Gastrocnemius medialis (tissue), 4 donors: Measurements from ENCODE around the gene PRKCQ. TPM values are rescaled to one million over a fixed set of nuclear protein-coding genes. Genes with fewer than 3 reads are reported as not detected.
A peak's percentile ranks its signal among the peaks of the same experiment; 100 is the strongest.

Experiments used
- ATAC-seq, 2 donors: fragments of 150-250 bp; one replicate each; pipeline ENCODE4 v1.9.1; 2016
- DNase-seq, 2 donors: peaks; one replicate each; pipeline ENCODE4 v3.0.0-alpha.2; 2019
- H3K27ac ChIP-seq, 4 donors: fragments of 200-600 bp; sonication (generic); 1 replicate in 1 of 4; 2 replicates in 3 of 4; pipeline ENCODE4 v1.5.1; 2016 to 2018; ENCODE audit warnings: mild to moderate bottlenecking in 2 of 4, moderate library complexity in 1 of 4
- H3K27me3 ChIP-seq, 3 donors: fragments of 200-600 bp; sonication (generic) in 2 of 3; 1 replicate in 1 of 3; 2 replicates in 2 of 3; pipeline versions ENCODE4 v1.5.1 to v1.6.0; 2016 to 2019; ENCODE audit warnings: mild to moderate bottlenecking in 1 of 3, moderate library complexity in 1 of 3
- H3K36me3 ChIP-seq, 2 donors: fragments of 200-600 bp; sonication (generic) in 1 of 2; one replicate each; pipeline ENCODE4 v1.5.1; 2017 to 2018
- H3K4me1 ChIP-seq, 2 donors: fragments of 200-600 bp; sonication (generic) in 1 of 2; one replicate each; pipeline ENCODE4 v1.5.1; 2016 to 2017; ENCODE audit warnings: mild to moderate bottlenecking in 2 of 2
- H3K4me3 ChIP-seq, 4 donors: fragments of 200-600 bp; sonication (generic) in 3 of 4; 1 replicate in 1 of 4; 2 replicates in 3 of 4; pipeline ENCODE4 v1.5.1; 2016 to 2019; ENCODE audit warnings: mild to moderate bottlenecking in 2 of 4
- H3K9me3 ChIP-seq, 3 donors: fragments of 200-600 bp; sonication (generic) in 2 of 3; 1 replicate in 1 of 3; 2 replicates in 2 of 3; pipeline ENCODE4 v1.5.1; 2016 to 2019
- CTCF ChIP-seq, 5 experiments: fragments of 450-650 bp in 3 of 5; fragments of 200-600 bp in 2 of 5; sonication (generic) in 2 of 5; IDR thresholded peaks in 4 of 5; conservative IDR thresholded peaks in 1 of 5; 1 replicate in 4 of 5; 2 replicates in 1 of 5; pipeline ENCODE4 v1.5.1; 2016 to 2019; ENCODE audit warnings: antibody characterized with exemption in 5 of 5, mild to moderate bottlenecking in 3 of 5, moderate library complexity in 3 of 5
- POLR2A ChIP-seq, 2 donors: fragments of 450-650 bp; IDR thresholded peaks; one replicate each; pipeline ENCODE4 v1.6.1; 2017; ENCODE audit warnings: antibody characterized with exemption in 2 of 2, mild to moderate bottlenecking in 2 of 2, moderate library complexity in 2 of 2
- in situ Hi-C, 4 donors: fragments of 200-750 bp; cut with MboI; loops; one replicate each; pipeline versions ENCODE4 v1.15.0 to v1.8.0; 2017; ENCODE audit warnings: low sequenced_read_pairs in 4 of 4
- intact Hi-C: fragments of 100-400 bp; cut with DNase I; formaldehyde crosslinking; loops from one replicate; pipeline ENCODE4 v1.15.1; 2023; ENCODE audit warnings: low total_unique reads
- total RNA-seq, 4 donors: library from RNA; depleted of rRNA; stranded (reverse); fragments of >200 nt; gene quantifications; one replicate each; pipeline versions ENCODE4 v1.1.0 to v1.2.3, GENCODE V29; 2016

Gene PRKCQ
- total RNA-seq, 4 donors from 2014 or later: 25.8 to 70.7 (median 38.8) TPM

DNA sequence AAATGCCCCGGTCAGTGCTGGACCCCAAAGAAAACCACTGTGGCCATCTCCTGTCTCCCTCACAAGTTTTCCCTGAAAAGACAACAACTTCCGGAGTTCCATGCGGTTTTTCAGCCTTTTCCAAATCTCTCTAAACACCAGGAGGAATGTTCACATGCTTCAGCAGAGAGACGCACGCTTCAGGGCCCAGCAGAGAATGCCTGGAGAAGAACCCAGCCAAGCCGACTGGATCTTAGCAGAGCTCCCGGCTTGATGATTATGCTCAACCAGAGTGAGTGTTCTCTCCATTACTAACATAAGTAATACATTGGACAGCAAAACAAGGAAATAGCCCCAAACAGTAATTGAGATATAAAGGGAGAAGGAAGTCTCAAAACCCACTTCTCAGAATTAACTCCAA, 17.9 kb downstream of the PRKCQ start:
- H3K27me3 ChIP-seq: no peaks in the 10 kb centered on the region
- peaks cover 39 to 64% of the 10 kb centered on the region in 2 donors for H3K4me1 ChIP-seq
- H3K27ac ChIP-seq: peak overlapping the region; percentile 61 to 83 (median 78)
- no peak overlapping the region for H3K4me3 ChIP-seq
- TF ChIP-seq POLR2A (IDR thresholded peaks at IDR 0.05) (no peak), CTCF (IDR thresholded peaks at IDR 0.05 in 4 of 5, conservative IDR thresholded peaks at IDR 0.05 in 1 of 5) (no peak)
- ATAC-seq (no peak), DNase-seq (no peak)
- intact Hi-C loops (no loop called here), in situ Hi-C loops (no loop called here)
- H3K9me3 ChIP-seq: no peaks in the 10 kb centered on the region
- no peaks in the 10 kb centered on the region for H3K36me3 ChIP-seq

DNA sequence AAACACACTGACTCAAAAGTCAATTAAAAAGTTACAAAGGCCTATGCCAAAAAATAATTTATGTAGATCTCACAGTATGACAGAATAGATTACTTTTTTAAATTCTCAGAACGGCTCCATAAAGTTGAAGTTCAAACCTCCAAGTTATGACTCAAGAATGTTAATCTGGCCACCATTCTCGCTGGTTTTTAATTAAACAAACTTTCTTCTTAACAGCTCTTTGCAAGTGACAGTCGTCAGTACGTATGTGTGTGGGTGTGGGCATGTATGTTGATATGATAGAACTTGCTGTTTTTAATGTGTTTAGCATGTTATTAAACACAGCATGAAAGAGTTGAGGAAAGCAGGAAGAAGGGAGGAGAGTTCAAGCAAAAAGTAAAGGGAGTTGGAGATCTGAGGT, 18.5 kb downstream of the PRKCQ start:
- no peak for TF ChIP-seq CTCF (IDR thresholded peaks at IDR 0.05 in 4 of 5, conservative IDR thresholded peaks at IDR 0.05 in 1 of 5)
- no peak for TF ChIP-seq POLR2A (IDR thresholded peaks at IDR 0.05)

GRCh38 chr10:6558759-6559461, 21.2 kb downstream of the PRKCQ start:
- Histone ChIP-seq H3K9me3 (no peaks in the 10 kb centered on the region), H3K27ac (peak overlapping the region; percentile 51 to 79 (median 64))

More for the DNA sequence above, 18.5 kb downstream of the PRKCQ start:
- ATAC-seq (no peak), DNase-seq (no peak)
- Histone ChIP-seq H3K36me3 (no peaks in the 10 kb centered on the region), H3K4me1 (peaks cover 32 to 57% of the 10 kb centered on the region in 2 donors), H3K27ac (peak overlapping the region in 2 of 4 donors; percentile 79 to 83), H3K9me3 (no peaks in the 10 kb centered on the region), H3K27me3 (no peaks in the 10 kb centered on the region), H3K4me3 (no peak overlapping the region)
- in situ Hi-C loops (no loop called here), intact Hi-C loops (no loop called here)

GRCh38 chr10:6558272-6558671, 21.8 kb downstream of the PRKCQ start:
- H3K27ac ChIP-seq: peak overlapping the region; percentile 51 to 79 (median 64)
- in situ Hi-C loops: no loop called here
- no peak for DNase-seq

More at GRCh38 chr10:6558759-6559461, 21.2 kb downstream of the PRKCQ start:
- no peaks in the 10 kb centered on the region for H3K36me3 ChIP-seq
- ATAC-seq (peak; percentile 77 to 96), DNase-seq (peak; percentile 46 to 54)
- peaks cover 16 to 36% of the 10 kb centered on the region in 2 donors for H3K4me1 ChIP-seq
- H3K27me3 ChIP-seq: no peaks in the 10 kb centered on the region
- TF ChIP-seq POLR2A (IDR thresholded peaks at IDR 0.05) (no peak), CTCF (IDR thresholded peaks at IDR 0.05 in 4 of 5, conservative IDR thresholded peaks at IDR 0.05 in 1 of 5) (no peak)
- intact Hi-C loops: loop anchor here (2.0 kb wide), 1 partner anchor 44 kb away; no protein-coding TSS in a partner anchor
- in situ Hi-C loops: no loop called here
- H3K4me3 ChIP-seq: peak overlapping the region in 3 of 4 donors; percentile 8 to 36 (median 25)

More at GRCh38 chr10:6558272-6558671, 21.8 kb downstream of the PRKCQ start:
- Histone ChIP-seq H3K4me1 (peaks cover 9 to 30% of the 10 kb centered on the region in 2 donors), H3K27me3 (no peaks in the 10 kb centered on the region), H3K36me3 (no peaks in the 10 kb centered on the region), H3K9me3 (no peaks in the 10 kb centered on the region), H3K4me3 (no peak overlapping the region)
- ATAC-seq: no peak
- intact Hi-C loops: loop anchor here (2.0 kb wide), 1 partner anchor 43 kb away; no protein-coding TSS in a partner anchor
- TF ChIP-seq POLR2A (IDR thresholded peaks at IDR 0.05): no peak
- no peak for TF ChIP-seq CTCF (IDR thresholded peaks at IDR 0.05 in 4 of 5, conservative IDR thresholded peaks at IDR 0.05 in 1 of 5)
